Peyer's patch (tissue), 4 donors: ENCODE measurements around the gene ZMIZ1.

Experiments
- POLR2A ChIP-seq, 2 donors: fragments of 450-650 bp; IDR thresholded peaks; one replicate each; pipeline ENCODE4 v1.5.1; 2017; ENCODE audit warnings: antibody characterized with exemption in 2 of 2, mild to moderate bottlenecking in 2 of 2, moderate library complexity in 2 of 2
- TF ChIP-seq, protein P1 (sequence below), 6 experiments: fragments of 450-650 bp in 4 of 6; fragments of 200-600 bp in 2 of 6; sonication (generic) in 1 of 6; IDR thresholded peaks; one replicate each; pipeline ENCODE4 v1.5.1; 2017 to 2019; ENCODE audit warnings: antibody characterized with exemption in 6 of 6, mild to moderate bottlenecking in 3 of 6, moderate library complexity in 1 of 6

DNA sequence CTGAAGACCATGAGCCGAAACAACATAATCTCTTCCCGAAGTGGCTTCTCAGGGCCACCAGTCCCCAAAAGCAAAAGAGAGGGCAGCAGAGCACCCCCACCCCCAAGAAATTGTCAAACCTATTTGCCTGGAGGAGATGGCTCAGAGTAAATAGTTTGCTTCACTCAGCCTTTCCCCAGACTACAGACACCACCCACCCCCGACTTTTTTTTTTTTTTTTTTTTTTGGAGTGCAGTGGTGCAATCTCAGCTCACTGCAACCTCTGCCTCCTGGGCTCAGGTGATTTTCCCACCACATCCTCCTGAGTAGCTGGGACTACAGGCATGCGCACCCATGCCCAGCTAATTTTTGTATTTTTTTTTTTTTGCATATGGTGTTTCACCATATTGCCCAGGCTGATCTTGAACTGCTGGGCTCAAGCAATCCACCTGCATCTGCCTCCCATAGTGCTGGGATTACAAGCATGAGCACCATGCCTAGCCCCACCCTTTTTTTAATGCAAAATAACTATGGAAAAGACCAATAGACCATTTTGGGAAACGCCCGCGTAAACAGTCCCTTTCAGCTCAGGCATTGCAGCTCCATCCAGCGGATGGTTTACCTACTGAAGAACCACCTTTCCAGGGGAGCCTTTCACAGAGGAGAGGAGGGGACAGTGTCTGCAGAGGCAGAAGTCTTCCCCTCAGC is 9.7 kb downstream of the ZMIZ1 start:
- TF ChIP-seq, protein P1, sequence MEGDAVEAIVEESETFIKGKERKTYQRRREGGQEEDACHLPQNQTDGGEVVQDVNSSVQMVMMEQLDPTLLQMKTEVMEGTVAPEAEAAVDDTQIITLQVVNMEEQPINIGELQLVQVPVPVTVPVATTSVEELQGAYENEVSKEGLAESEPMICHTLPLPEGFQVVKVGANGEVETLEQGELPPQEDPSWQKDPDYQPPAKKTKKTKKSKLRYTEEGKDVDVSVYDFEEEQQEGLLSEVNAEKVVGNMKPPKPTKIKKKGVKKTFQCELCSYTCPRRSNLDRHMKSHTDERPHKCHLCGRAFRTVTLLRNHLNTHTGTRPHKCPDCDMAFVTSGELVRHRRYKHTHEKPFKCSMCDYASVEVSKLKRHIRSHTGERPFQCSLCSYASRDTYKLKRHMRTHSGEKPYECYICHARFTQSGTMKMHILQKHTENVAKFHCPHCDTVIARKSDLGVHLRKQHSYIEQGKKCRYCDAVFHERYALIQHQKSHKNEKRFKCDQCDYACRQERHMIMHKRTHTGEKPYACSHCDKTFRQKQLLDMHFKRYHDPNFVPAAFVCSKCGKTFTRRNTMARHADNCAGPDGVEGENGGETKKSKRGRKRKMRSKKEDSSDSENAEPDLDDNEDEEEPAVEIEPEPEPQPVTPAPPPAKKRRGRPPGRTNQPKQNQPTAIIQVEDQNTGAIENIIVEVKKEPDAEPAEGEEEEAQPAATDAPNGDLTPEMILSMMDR (IDR thresholded peaks at IDR 0.05): no peak
- TF ChIP-seq POLR2A (IDR thresholded peaks at IDR 0.05): no peak
